HL-60 (cell line): ENCODE measurements around the gene MYMK.

ENCODE experiments used
- DNase-seq, 2 experiments: peaks; one replicate each; pipeline ENCODE4 v3.0.0-alpha.2; 2010 to 2020; ENCODE audit warnings: low read depth in 1 of 2, low spot score in 1 of 2
- H3K27ac ChIP-seq: fragments of 250-450 bp; sonication (Bioruptor Pico); replicated peaks from 2 replicates; pipeline ENCODE4 v1.5.1; 2020; ENCODE audit warnings: mild to moderate bottlenecking, moderate library complexity
- H3K27me3 ChIP-seq: fragments of 250-450 bp; sonication (Bioruptor Pico); 2 replicates; pipeline ENCODE4 v1.5.1; 2021; ENCODE audit warnings: mild to moderate bottlenecking, moderate library complexity; ENCODE audit not compliant: insufficient read depth, poor library complexity, severe bottlenecking
- H3K4me3 ChIP-seq: replicated peaks from 2 replicates; pipeline ENCODE4 v1.5.1; 2011; ENCODE audit warnings: mild to moderate bottlenecking, control low read depth, low read length; ENCODE audit not compliant: insufficient read depth
- GABPA ChIP-seq: IDR thresholded peaks from 2 replicates; pipeline ENCODE4 v1.6.1; 2012; ENCODE audit warnings: low read depth
- POLR2AphosphoS5 ChIP-seq: IDR thresholded peaks from 2 replicates; pipeline ENCODE4 v1.6.1; 2012; ENCODE audit warnings: low read depth
- SPI1 ChIP-seq: IDR thresholded peaks from 2 replicates; pipeline ENCODE4 v1.6.1; 2012; ENCODE audit warnings: low read depth, mild to moderate bottlenecking, borderline replicate concordance
- TF ChIP-seq, protein P1 (sequence below): IDR thresholded peaks from 2 replicates; pipeline ENCODE4 v1.6.1; 2012; ENCODE audit warnings: low read depth; ENCODE audit not compliant: insufficient replicate concordance
- TF ChIP-seq, protein P2 (sequence below): IDR thresholded peaks from one replicate; pipeline ENCODE4 v1.5.1; 2011; ENCODE audit warnings: low read length, control low read depth, inconsistent platforms; ENCODE audit not compliant: insufficient read depth

Gene MYMK

DNA sequence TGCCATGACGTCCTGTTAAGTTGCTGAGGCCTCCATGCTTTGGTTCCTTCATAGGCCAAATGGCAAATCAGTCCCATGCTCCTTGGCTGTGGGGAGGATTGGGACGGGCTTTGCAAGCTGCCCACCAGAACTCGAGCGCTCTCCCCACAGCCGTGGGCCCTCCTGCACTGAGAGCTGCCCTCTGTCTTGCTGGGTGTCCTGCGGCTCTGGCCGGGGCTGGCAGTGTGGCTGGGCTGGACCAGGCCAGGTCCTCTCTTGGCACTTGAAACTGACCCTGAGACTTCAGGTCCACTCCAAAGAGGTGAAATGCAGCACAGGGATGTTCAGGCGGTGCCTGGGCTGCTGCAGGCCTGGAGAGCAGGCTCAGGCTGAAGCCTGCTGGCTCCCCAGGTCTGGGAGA lies 7.0 kb downstream of the MYMK start:
- Histone ChIP-seq H3K27me3 (peaks cover 2% of the 10 kb centered on the region), H3K27ac (no peak overlapping the region), H3K4me3 (no peak overlapping the region)
- DNase-seq: no peak
- TF ChIP-seq, protein P1, sequence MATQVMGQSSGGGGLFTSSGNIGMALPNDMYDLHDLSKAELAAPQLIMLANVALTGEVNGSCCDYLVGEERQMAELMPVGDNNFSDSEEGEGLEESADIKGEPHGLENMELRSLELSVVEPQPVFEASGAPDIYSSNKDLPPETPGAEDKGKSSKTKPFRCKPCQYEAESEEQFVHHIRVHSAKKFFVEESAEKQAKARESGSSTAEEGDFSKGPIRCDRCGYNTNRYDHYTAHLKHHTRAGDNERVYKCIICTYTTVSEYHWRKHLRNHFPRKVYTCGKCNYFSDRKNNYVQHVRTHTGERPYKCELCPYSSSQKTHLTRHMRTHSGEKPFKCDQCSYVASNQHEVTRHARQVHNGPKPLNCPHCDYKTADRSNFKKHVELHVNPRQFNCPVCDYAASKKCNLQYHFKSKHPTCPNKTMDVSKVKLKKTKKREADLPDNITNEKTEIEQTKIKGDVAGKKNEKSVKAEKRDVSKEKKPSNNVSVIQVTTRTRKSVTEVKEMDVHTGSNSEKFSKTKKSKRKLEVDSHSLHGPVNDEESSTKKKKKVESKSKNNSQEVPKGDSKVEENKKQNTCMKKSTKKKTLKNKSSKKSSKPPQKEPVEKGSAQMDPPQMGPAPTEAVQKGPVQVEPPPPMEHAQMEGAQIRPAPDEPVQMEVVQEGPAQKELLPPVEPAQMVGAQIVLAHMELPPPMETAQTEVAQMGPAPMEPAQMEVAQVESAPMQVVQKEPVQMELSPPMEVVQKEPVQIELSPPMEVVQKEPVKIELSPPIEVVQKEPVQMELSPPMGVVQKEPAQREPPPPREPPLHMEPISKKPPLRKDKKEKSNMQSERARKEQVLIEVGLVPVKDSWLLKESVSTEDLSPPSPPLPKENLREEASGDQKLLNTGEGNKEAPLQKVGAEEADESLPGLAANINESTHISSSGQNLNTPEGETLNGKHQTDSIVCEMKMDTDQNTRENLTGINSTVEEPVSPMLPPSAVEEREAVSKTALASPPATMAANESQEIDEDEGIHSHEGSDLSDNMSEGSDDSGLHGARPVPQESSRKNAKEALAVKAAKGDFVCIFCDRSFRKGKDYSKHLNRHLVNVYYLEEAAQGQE: no peak
- TF ChIP-seq POLR2AphosphoS5 (no peak), SPI1 (no peak), GABPA (no peak)
- TF ChIP-seq, protein P2, sequence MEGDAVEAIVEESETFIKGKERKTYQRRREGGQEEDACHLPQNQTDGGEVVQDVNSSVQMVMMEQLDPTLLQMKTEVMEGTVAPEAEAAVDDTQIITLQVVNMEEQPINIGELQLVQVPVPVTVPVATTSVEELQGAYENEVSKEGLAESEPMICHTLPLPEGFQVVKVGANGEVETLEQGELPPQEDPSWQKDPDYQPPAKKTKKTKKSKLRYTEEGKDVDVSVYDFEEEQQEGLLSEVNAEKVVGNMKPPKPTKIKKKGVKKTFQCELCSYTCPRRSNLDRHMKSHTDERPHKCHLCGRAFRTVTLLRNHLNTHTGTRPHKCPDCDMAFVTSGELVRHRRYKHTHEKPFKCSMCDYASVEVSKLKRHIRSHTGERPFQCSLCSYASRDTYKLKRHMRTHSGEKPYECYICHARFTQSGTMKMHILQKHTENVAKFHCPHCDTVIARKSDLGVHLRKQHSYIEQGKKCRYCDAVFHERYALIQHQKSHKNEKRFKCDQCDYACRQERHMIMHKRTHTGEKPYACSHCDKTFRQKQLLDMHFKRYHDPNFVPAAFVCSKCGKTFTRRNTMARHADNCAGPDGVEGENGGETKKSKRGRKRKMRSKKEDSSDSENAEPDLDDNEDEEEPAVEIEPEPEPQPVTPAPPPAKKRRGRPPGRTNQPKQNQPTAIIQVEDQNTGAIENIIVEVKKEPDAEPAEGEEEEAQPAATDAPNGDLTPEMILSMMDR: no peak

DNA sequence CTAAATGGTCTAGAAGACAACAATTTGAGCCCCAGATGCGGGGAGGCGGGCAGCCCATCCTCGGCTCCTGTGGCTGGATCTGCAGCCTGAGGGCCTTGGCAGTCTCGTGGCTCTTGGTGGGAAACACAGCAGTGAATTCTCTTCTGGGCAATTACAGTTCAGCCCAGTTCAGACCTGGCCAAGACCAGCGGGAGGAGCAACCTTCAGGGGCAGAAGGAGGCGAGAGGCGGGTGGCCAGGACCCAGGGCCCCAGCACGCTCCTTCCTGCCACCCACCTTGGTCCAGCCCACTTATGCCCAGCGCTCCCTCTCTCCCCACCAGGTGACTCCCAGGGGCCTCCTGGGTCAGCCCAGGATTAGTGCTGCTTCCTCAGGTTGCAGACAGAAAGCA lies 7.8 kb downstream of the MYMK start:
- H3K27me3 ChIP-seq: peaks cover 2% of the 10 kb centered on the region
- no peak for DNase-seq
- H3K27ac ChIP-seq: no peak overlapping the region
- H3K4me3 ChIP-seq: no peak overlapping the region
- TF ChIP-seq POLR2AphosphoS5 (no peak), SPI1 (no peak), GABPA (no peak)
- TF ChIP-seq, protein P1: no peak
- TF ChIP-seq, protein P2: no peak

DNA sequence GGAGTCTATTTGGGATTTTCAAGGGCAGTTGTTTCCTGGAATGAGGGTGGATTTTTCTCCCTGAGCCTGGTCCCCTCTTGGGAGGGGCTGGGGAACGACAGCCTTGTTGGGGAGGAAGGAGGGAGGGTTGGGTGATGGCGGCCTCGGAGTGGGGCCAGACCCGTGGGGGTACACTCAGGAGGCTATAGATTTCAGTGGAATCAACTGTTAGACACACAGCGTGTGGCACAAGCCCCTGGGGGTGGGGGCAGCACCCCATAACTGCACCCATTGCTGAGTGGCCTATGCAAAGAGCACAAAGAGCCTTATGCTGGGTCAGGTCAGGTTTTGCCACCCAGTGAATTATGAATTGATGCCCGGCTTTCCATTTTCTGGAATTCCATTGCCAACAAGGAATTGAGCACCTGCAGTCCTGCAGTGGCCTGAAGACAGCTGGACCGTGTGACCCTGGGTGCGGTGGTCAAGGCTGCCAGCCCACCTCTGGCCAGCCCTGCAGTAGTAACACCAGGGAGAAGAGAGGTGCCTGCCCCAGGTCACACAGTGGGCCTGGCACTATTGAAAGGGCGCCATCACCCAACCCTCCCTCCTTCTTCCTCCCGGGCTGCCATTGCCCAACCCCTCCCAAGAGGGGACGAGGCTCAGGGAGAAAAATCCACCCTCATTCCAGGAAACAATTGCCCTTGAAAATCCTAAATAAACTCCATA lies 8.4 kb downstream of the MYMK start:
- Histone ChIP-seq H3K27me3 (peaks cover 2% of the 10 kb centered on the region), H3K27ac (no peak overlapping the region), H3K4me3 (no peak overlapping the region)
- TF ChIP-seq SPI1: no peak
- TF ChIP-seq POLR2AphosphoS5: no peak
- TF ChIP-seq GABPA: no peak
- TF ChIP-seq, protein P2: no peak
- TF ChIP-seq, protein P1: no peak
- no peak for DNase-seq
